PFSK-1 (cell line): ENCODE results near the gene PDGFC.

Experiments used
- FOXP2 ChIP-seq: optimal IDR thresholded peaks from 2 replicates; pipeline ENCODE3; 2011; ENCODE audit warnings: borderline replicate concordance, control low read depth, inconsistent platforms; ENCODE audit not compliant: insufficient read depth; ENCODE audit errors: extremely low read length, extremely low read depth
- POLR2AphosphoS5 ChIP-seq: IDR thresholded peaks from 2 replicates; pipeline ENCODE4 v1.6.1; 2012; ENCODE audit warnings: low read depth, mild to moderate bottlenecking, control low read depth, low read length, moderate library complexity
- REST ChIP-seq, 2 experiments: IDR thresholded peaks; 2 replicates each; pipeline versions ENCODE4 v1.6.1 to v1.8.0; 2011 to 2012; ENCODE audit warnings: low read depth in 2 of 2, low read length in 2 of 2, control low read depth in 1 of 2, inconsistent platforms in 1 of 2, mild to moderate bottlenecking in 1 of 2, moderate library complexity in 1 of 2; ENCODE audit not compliant: insufficient read depth in 1 of 2
- SIN3A ChIP-seq: IDR thresholded peaks from 2 replicates; pipeline ENCODE4 v1.6.1; 2012; ENCODE audit warnings: mild to moderate bottlenecking, low read length, moderate library complexity, borderline replicate concordance; ENCODE audit not compliant: insufficient read depth
- TAF1 ChIP-seq: IDR thresholded peaks from 2 replicates; pipeline ENCODE4 v1.6.1; 2012; ENCODE audit warnings: low read length, control low read depth, borderline replicate concordance; ENCODE audit not compliant: insufficient read depth

PDGFC gene

GRCh38 chr4:156725257-156725656 is 246.3 kb downstream of the PDGFC start:
- TF ChIP-seq SIN3A (no peak), REST (IDR thresholded peaks at IDR 0.05; ENCODE audit: insufficient read depth in 1 of 2, low read depth in 2 of 2, low read length in 2 of 2) (no peak), TAF1 (no peak), POLR2AphosphoS5 (no peak), FOXP2 (no peak)

- TF ChIP-seq SIN3A (no peak), TAF1 (no peak), POLR2AphosphoS5 (no peak), REST (IDR thresholded peaks at IDR 0.05; ENCODE audit: insufficient read depth in 1 of 2, low read depth in 2 of 2, low read length in 2 of 2) (no peak), FOXP2 (no peak)
These were observed 247.5 kb downstream of the PDGFC start for GRCh38 chr4:156723951-156724668.

GRCh38 chr4:156718226-156718625 is 253.4 kb downstream of the PDGFC start:
- TF ChIP-seq TAF1 (no peak), REST (IDR thresholded peaks at IDR 0.05; ENCODE audit: insufficient read depth in 1 of 2, low read depth in 2 of 2, low read length in 2 of 2) (no peak), POLR2AphosphoS5 (no peak), FOXP2 (no peak), SIN3A (no peak)

GRCh38 chr4:156711193-156711590 is 260.4 kb downstream of the PDGFC start:
- TF ChIP-seq FOXP2, result no peak
